GM18511 (cell line): Measurements from ENCODE around the gene CFAP58.

ENCODE experiments used
- ATAC-seq: cut with Tn5 transposase; IDR thresholded peaks from one replicate; pipeline ENCODE4 v1.9.1; 2021; ENCODE audit warnings: mild to moderate bottlenecking, moderate library complexity; ENCODE audit not compliant: unreplicated experiment

CFAP58 gene

GRCh38 chr10:104472957-104473745 is 119.5 kb downstream of the CFAP58 start:
- ATAC-seq: no peak

DNA sequence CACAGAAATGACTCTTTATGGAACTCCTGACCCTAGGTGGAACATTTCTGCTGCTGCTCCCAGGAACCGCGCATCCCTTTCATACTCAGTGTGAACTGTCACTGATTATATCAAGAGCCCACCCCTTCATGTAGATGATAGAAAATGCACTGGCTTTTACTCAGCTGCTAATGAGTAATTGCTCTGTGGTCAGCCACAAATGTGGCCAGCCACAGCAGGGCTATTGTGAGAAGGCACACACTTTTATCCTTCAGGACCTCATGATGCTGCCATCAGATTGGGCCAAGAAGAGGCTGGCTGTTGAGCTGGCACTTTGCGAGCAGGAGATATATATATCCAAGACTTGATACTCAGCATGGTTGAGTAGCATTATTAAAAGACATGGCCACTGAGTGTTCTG is 124.7 kb downstream of the CFAP58 start:
- ATAC-seq: no peak

DNA sequence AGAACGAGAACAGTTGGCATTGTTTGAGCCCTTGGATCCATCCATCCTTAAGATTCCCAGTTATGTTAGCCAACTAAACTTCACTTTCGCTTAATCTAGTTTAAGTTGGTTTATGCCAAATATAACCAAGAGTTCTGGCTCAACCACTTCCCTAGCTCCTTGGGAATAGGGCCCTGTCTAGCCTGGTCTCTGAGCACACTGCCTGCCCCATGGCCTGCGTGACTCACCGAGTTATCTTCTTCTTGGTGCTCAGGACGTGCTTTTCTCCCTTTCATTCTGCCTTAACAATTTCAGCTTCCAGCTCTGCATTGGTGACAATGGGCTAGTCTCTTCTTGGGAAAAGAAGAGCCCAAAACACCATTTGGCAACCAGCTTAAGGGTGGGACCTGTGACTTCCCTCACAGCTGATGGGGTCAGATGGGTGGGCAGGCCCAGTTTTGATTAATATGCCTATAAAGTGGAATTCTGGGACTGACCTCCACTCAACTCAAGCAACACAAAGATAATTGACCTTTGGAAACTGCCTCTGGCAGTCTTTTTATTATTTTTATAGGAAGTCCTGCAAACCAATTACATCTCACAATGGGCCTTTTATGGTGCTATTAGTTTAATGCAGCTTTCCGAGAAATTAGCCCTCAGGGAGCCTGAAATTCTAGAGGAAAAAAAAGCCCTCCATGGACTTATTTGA is 126.4 kb downstream of the CFAP58 start:
- ATAC-seq: no peak

DNA sequence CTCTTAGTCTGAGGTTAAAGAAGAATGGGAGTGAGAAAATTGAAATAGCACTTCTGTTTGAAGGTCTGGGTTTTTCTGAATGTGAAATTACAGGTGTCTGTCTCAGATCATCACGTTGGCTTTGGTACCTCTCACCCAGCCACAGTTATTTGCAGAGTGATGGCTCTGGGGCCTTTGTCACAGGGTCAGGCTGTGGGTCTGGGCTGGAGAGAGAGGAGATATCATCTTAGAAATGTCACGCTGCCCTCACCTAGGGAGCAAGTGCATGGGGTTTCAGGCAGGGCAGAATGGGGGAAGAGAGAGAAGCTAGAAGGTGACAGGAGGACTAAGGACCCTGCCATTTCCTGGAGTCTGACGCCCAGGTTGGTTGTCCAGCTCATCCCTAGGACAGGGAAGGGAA is 127.2 kb downstream of the CFAP58 start:
- ATAC-seq: no peak

GRCh38 chr10:104483582-104483981 is 129.9 kb downstream of the CFAP58 start:
- peak; percentile 47 for ATAC-seq

- ATAC-seq: no peak
Measured at GRCh38 chr10:104485632-104486031, 132.0 kb downstream of the CFAP58 start.

GRCh38 chr10:104486803-104487202 is 133.2 kb downstream of the CFAP58 start:
- ATAC-seq: no peak

DNA sequence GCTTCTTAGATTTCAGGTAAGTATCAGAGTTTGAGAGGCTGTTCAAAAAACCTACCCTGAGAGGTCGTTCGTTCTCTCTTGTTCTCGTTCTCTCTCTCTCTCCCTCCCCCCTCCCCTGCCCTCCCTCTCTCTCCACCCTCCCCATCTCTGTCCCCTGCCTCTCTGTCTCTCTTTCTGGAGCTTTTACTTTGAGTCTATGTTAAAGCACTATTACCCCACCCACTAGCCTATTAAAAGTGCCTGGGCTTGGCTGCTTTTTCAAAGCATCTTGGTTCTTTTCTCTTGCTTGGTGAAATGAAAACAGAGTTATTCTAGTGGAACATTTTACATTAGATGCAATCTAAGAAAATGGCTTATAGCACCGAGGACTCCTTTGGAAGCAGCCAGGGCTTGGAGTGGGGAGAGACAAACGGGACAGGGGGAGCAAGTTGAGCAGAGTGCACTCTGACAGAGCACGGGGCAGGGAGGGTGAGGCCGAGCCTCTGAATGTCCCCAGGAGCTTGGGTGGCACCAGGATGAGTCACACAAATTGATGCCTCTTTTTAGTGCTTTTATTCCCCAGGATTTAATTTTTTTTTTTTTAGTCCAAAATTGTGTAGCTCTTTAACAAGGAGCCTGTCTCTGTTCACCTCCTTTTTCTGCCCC is 134.3 kb downstream of the CFAP58 start:
- no peak for ATAC-seq

- ATAC-seq: no peak
Measured at GRCh38 chr10:104488439-104488832, 134.8 kb downstream of the CFAP58 start.

GRCh38 chr10:104492329-104492940 is 138.8 kb downstream of the CFAP58 start:
- ATAC-seq: no peak

- no peak for ATAC-seq
Measured at GRCh38 chr10:104498347-104499081, 144.9 kb downstream of the CFAP58 start.

- ATAC-seq: no peak
Measured at GRCh38 chr10:104501449-104501848, 147.8 kb downstream of the CFAP58 start.

GRCh38 chr10:104501864-104502579 is 148.4 kb downstream of the CFAP58 start:
- no peak for ATAC-seq

DNA sequence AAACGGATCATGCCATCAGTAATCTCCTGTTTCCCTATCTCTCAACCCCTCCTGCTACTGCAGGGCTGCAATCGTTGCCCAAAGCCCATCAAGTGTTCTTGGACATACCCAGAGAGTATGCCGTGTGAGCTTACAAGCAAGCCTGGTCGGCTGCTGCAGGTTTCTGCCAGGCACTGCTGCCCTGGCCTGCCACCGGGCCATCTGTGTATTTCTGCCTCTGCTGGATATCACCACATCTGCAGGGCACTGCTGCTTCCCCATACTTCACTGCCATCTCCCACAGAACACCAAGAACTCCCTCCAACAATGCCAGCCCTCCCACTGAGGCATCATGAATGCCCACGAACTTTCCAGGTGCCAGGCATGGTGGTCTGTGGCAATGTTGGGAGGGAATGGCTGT is 149.3 kb downstream of the CFAP58 start:
- ATAC-seq: no peak
